Measurements from ENCODE around the gene AGBL1.
"Not testable (repeated sequence)": the region's sequence is repeated elsewhere in the genome, so short reads cannot be mapped to it uniquely, and the experiment has no call there.

Gene AGBL1

DNA sequence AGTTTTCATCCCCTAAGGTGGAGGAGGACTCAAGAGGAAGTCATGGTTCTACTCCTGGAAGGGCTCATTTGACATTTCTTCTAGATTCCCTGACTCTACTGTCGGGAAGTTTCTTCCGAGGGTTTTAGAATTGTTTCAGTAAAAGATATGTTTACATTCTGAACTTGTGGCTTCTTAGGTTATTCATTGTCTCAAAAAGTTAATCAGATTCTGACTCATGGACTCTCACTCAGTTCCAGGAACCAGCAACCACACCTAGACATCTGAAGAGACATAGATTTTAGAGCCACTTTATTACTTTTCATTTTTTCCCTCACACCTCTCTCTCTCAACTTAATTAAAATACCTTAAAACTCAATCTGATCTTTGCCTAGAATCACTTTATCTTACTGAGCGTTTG, 862.6 kb downstream of the AGBL1 start:
- Mint-ChIP-seq H3K9me3 (peaks cover 2% of the 10 kb centered on the region), H3K4me3 (no peak overlapping the region), H3K27ac (no peak overlapping the region), H3K27me3 (ENCODE audit: low read depth) (no peaks in the 10 kb centered on the region), H3K36me3 (ENCODE audit: low read depth) (no peaks in the 10 kb centered on the region), H3K4me1 (ENCODE audit: low read depth) (no peaks in the 10 kb centered on the region)

DNA sequence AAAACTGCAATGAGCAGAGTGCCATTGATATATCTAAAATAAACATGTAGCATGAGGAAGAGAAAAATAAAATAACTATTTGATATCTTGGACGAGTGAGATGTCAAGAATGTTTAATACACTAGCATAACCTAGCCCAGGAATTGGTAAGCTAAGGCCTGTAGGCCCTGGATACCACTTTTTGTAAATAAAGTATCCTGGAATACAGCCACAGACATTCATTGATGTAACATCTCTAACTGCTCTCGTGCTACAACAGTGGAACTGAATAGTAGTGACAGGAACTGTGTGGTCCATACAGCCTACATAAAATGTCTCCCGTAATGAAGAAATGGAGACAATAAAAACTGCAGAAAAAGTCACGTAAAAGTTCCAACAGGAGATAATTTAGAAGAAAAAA, 869.0 kb downstream of the AGBL1 start:
- no peak overlapping the region for H3K27ac Mint-ChIP-seq
- no peaks in the 10 kb centered on the region for H3K27me3 Mint-ChIP-seq (ENCODE audit: low read depth)
- H3K4me3 Mint-ChIP-seq = no peak overlapping the region
- no peaks in the 10 kb centered on the region for H3K4me1 Mint-ChIP-seq (ENCODE audit: low read depth)
- no peaks in the 10 kb centered on the region for H3K9me3 Mint-ChIP-seq
- H3K36me3 Mint-ChIP-seq (ENCODE audit: low read depth) = no peaks in the 10 kb centered on the region

DNA sequence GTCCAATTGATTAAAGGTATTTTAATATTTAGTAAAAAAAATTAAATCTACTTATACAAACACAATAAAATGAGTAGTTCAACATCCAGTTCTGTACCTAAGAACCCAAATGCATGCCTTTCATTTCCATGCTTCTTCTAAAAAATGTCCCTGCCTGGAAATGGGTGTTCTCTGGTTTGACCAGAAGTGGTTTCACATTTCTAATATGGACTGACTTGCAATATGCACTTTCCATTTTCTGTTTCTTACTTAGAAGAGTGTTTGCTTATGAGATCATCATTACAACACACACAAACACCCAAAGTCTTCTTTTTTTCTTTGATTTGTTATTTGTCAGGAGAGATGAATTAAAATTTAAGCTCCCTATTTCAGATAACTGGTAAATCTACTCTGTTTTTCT, 879.6 kb downstream of the AGBL1 start:
- Mint-ChIP-seq H3K4me1 (ENCODE audit: low read depth) (no peaks in the 10 kb centered on the region), H3K36me3 (ENCODE audit: low read depth) (no peaks in the 10 kb centered on the region), H3K9me3 (no peaks in the 10 kb centered on the region), H3K27me3 (ENCODE audit: low read depth) (peaks cover 3% of the 10 kb centered on the region), H3K4me3 (no peak overlapping the region), H3K27ac (no peak overlapping the region)

DNA sequence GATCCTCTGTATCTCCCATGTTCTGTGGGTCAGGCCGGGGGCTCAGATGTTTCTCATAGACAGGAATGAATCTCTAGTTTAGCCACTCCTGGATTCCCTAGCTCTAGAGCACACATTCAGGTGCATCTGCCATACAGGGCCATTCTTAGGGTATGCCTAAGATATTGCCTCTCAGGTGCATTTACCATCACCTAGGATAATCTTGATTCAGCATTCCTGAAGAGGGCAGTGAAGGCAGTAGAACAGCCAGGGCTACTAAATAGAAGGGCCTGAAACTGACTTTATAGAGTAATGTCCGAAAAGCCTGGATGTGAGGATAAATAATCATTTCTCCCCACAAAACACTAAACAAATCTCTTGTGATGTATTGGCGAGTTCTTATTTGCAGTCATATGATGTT, 882.0 kb downstream of the AGBL1 start:
- peaks cover 7% of the 10 kb centered on the region for H3K9me3 Mint-ChIP-seq
- no peak overlapping the region for H3K27ac Mint-ChIP-seq
- peaks cover 3% of the 10 kb centered on the region for H3K27me3 Mint-ChIP-seq (ENCODE audit: low read depth)
- H3K4me3 Mint-ChIP-seq = no peak overlapping the region
- no peaks in the 10 kb centered on the region for H3K36me3 Mint-ChIP-seq (ENCODE audit: low read depth)
- H3K4me1 Mint-ChIP-seq (ENCODE audit: low read depth) = no peaks in the 10 kb centered on the region

DNA sequence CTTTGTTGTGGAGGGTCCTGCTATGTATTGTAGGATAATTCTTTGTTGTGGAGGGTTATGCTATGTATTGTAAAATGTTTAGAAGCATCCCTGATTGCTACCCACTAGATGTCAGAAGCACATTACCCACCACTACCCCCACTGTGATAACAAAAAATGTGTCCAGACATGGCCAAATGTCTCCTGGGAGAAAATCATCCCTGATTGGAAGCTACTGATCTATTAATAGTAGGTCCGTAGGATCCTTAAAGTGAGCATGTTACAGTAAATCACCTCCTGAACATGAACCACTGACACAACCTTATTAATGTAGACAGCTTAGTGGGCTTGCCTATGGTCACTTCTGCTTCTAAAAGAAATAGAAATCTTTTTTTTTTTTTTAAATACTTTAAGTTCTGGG, 884.6 kb downstream of the AGBL1 start:
- Mint-ChIP-seq H3K36me3 (ENCODE audit: low read depth) (no peaks in the 10 kb centered on the region), H3K27me3 (ENCODE audit: low read depth) (peaks cover 3% of the 10 kb centered on the region), H3K4me1 (ENCODE audit: low read depth) (no peaks in the 10 kb centered on the region), H3K4me3 (no peak overlapping the region), H3K9me3 (peaks cover 7% of the 10 kb centered on the region), H3K27ac (no peak overlapping the region)

DNA sequence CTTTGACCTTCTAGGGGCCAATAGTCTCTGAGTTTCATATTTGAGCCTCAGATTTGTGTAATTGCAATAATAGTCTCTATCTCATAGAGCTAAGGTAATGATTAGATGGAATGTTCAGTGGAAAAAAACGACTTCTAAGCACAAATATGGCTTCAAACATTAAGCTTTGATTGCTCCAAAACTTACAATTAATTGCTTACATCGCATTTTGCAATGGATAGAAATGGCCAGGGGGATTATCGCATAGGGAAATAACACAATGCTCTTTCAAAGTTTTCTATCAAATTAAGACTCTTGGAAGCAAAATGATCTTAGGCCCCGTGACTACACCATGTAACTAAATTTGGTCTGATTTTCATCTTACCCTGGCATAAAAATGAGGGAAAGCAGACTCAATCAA, 888.6 kb downstream of the AGBL1 start:
- Mint-ChIP-seq H3K4me1 (ENCODE audit: low read depth) (no peaks in the 10 kb centered on the region), H3K27me3 (ENCODE audit: low read depth) (no peaks in the 10 kb centered on the region), H3K36me3 (ENCODE audit: low read depth) (no peaks in the 10 kb centered on the region), H3K27ac (no peak overlapping the region), H3K9me3 (peaks cover 7% of the 10 kb centered on the region), H3K4me3 (no peak overlapping the region)

DNA sequence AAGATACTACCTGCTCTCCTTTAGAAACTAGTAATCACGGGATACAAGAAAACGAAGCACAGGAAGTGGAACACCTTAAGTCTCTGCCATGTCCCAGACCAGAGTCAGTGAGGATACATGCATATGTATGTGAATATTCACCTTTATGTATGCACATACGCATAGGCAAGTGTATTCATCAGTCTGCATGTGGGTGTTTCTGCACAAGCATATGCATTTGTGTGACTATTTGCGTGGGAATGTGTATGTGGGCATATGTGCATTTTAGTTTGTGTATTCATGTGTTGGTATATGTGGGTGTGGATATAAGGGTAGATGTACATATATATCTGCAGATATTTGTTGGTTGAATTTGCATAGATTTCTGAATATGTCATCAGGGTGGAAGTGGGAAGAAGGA, 889.7 kb downstream of the AGBL1 start:
- Mint-ChIP-seq H3K27ac (no peak overlapping the region), H3K4me1 (ENCODE audit: low read depth) (no peaks in the 10 kb centered on the region), H3K4me3 (no peak overlapping the region), H3K36me3 (ENCODE audit: low read depth) (no peaks in the 10 kb centered on the region), H3K9me3 (peaks cover 7% of the 10 kb centered on the region), H3K27me3 (ENCODE audit: low read depth) (no peaks in the 10 kb centered on the region)

DNA sequence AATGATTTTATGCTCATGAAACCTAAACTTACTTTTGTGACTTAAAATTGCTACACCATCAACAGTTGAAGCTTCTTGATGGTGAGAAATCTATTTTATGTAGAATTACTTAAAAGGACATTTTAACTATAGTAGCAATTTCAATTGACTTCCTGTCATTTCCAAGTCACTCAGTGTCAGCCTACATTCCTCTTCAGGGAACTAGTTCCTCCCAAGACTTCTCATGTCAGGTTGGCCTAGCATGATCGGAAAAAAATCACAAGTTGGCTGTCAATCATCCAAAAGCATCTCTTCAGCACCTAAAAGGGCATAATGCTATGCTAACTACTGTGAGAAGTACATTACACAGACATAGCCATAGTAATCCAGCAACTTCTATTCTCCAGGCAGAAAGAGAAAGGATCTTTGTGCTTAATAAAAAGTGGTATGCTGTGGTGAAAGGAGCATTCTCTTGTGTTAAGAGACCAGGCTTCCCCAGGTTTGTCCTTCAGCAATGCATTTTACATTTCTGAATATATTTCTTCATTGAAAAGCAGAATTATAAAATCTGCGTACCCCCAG, 893.7 kb downstream of the AGBL1 start:
- H3K9me3 Mint-ChIP-seq = no peaks in the 10 kb centered on the region
- H3K4me3 Mint-ChIP-seq = no peak overlapping the region
- H3K4me1 Mint-ChIP-seq (ENCODE audit: low read depth) = no peaks in the 10 kb centered on the region
- no peak overlapping the region for H3K27ac Mint-ChIP-seq
- no peaks in the 10 kb centered on the region for H3K27me3 Mint-ChIP-seq (ENCODE audit: low read depth)
- no peaks in the 10 kb centered on the region for H3K36me3 Mint-ChIP-seq (ENCODE audit: low read depth)

DNA sequence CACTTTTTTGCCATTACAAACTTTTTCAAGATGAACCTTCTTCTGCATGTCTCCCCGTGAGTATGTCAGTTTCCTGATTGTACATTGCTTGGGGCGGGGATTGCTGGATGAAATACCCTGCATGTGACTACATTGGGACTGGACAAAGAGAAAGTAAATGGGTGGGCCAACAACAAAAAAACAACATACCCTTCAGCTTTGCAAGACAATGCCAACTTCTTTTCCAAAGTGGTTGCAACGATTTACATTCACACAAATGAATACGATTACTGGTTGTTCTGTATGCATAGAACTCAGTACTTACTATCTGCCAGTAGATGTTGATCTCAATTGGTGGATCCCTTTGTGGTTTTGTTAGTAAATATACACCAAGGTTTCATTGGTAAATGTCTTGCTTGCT, 908.4 kb downstream of the AGBL1 start:
- Mint-ChIP-seq H3K27ac (no peak overlapping the region), H3K36me3 (ENCODE audit: low read depth) (no peaks in the 10 kb centered on the region), H3K27me3 (ENCODE audit: low read depth) (no peaks in the 10 kb centered on the region), H3K9me3 (no peaks in the 10 kb centered on the region), H3K4me1 (ENCODE audit: low read depth) (no peaks in the 10 kb centered on the region), H3K4me3 (no peak overlapping the region)

DNA sequence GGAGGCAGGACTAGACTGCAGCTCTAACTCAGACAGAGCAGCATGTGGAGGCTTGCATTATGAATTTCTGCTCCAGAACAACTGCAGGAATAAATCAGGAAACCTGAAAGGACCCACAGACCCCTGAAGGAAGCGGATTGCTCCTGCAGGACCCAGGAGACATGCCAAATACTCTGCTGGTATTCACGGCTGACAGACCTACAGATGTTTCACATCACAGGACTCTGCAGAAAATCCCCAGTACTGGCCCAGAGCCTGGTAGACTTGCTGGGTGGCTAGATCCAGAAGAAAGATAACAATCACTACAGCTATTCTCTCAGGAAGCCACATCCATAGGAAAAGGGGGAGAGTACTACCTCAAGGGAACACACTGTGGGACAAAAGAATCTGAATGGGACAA, 942.1 kb downstream of the AGBL1 start:
- H3K4me1 Mint-ChIP-seq (ENCODE audit: low read depth) = no peaks in the 10 kb centered on the region
- no peaks in the 10 kb centered on the region for H3K27me3 Mint-ChIP-seq (ENCODE audit: low read depth)
- H3K36me3 Mint-ChIP-seq (ENCODE audit: low read depth) = no peaks in the 10 kb centered on the region
- peaks cover 7% of the 10 kb centered on the region for H3K9me3 Mint-ChIP-seq
- H3K4me3 Mint-ChIP-seq = no peak overlapping the region
- H3K27ac Mint-ChIP-seq = no peak overlapping the region

DNA sequence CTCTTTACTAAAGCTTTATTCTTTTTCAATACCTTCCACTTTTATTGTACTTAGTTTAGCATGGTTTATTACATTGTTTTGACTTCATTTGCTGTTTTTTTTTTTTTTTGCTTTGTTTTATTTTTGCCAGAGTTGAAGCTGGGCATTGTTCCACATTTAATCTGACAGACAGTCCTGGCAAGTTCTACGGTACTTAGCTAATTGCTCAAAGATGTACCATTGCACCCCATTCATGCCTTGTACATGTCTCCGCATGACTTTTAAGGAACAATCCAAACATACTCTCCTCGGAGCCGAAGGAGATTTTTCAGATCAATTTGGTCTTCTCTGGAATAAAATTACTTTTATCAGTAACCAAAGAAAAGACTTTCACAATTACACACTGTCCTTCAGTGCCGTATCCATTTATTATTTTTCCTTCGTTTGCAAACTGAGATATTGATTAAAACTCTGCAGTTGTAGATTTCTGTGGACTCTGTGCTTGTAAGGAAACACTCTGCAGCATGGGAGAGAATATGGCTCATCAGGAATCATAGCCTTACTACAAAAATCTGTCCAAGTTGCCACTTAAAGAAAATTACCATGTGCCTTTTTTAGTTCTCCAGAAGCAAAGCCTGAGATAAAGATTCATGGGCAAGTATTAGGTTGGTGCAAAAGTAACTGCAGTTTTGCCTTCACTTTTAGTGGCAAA, 952.0 kb downstream of the AGBL1 start:
- Mint-ChIP-seq H3K4me3 (no peak overlapping the region), H3K9me3 (no peaks in the 10 kb centered on the region), H3K27ac (no peak overlapping the region), H3K27me3 (ENCODE audit: low read depth) (no peaks in the 10 kb centered on the region), H3K4me1 (ENCODE audit: low read depth) (no peaks in the 10 kb centered on the region), H3K36me3 (ENCODE audit: low read depth) (no peaks in the 10 kb centered on the region)

DNA sequence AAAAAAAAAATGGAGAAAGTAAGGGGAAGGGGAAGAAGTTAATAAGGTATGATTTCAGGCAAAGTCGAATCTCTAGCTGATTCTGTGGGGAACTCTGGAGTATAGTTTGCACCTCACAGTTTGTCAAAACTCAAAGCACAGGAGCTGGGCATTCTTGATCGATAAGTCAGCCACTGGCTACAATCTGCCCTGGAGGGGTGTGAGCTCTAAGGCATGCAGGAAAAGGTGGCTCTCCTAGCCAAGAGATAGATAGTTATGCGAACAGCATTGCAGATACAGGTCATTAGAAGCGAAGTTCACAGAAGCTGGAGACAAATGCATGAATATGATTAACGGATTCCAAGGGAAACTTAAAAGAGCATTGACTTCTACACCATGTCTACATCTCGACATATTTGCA, 952.6 kb downstream of the AGBL1 start:
- Mint-ChIP-seq H3K9me3 (no peaks in the 10 kb centered on the region), H3K27ac (no peak overlapping the region), H3K4me1 (ENCODE audit: low read depth) (no peaks in the 10 kb centered on the region), H3K27me3 (ENCODE audit: low read depth) (no peaks in the 10 kb centered on the region), H3K4me3 (no peak overlapping the region), H3K36me3 (ENCODE audit: low read depth) (no peaks in the 10 kb centered on the region)

DNA sequence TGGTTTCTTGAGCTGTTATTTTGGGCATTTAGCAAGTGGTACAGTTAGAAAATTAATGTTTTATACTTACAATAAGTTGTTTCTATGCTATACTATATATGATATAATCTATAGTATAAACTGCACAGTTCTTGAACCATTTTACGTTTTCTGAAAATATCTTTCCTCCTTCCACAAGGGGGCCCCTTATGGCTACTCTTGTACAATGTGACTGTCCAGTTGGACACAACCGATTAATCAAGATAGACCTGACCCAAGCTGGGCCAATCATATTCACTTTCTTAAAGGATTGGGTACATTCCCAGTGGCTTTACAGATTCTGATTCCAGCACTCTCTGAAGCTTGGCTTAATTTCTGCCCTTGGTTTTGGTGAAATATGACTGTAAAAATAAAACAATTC, 953.4 kb downstream of the AGBL1 start:
- H3K4me3 Mint-ChIP-seq = no peak overlapping the region
- no peaks in the 10 kb centered on the region for H3K9me3 Mint-ChIP-seq
- no peak overlapping the region for H3K27ac Mint-ChIP-seq
- H3K4me1 Mint-ChIP-seq (ENCODE audit: low read depth) = no peaks in the 10 kb centered on the region
- H3K36me3 Mint-ChIP-seq (ENCODE audit: low read depth) = no peaks in the 10 kb centered on the region
- no peaks in the 10 kb centered on the region for H3K27me3 Mint-ChIP-seq (ENCODE audit: low read depth)

DNA sequence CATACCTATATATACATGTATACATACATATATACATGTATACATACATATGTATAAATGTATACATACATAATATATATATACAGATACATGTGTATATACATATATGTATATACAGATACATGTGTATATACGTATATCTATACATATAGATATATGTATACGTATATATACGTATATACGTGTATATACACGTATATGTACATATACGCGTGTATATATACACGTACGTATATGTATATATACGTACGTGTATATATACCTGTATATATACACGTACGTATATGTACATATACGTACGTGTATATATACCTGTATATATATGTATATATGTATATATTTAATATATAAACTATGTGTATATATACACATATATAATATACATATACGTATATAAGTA, 955.2 kb downstream of the AGBL1 start:
- Mint-ChIP-seq H3K4me3 (no peak overlapping the region), H3K4me1 (ENCODE audit: low read depth) (no peaks in the 10 kb centered on the region), H3K9me3 (no peaks in the 10 kb centered on the region), H3K36me3 (ENCODE audit: low read depth) (no peaks in the 10 kb centered on the region), H3K27me3 (ENCODE audit: low read depth) (no peaks in the 10 kb centered on the region), H3K27ac (no peak overlapping the region)

DNA sequence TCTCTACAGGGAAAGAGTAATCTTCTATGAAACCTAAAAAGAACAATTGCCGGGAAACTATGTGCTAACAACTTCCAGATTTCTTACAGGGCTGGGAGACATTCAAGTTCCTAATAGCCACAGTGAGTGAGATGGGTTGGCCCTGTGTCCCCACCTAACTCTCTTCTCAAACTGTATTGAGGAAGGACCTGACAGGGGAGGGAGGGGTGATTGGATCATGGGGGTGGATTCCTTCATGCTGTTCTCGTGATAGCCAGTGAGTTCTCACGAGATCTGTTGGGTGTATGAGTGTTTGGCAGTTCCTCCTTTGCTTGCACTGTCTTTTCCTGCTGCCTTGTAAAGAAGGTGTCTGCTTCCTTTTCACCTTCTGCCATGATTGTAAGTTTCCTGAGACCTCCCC, 958.7 kb downstream of the AGBL1 start:
- Mint-ChIP-seq H3K4me3 (no peak overlapping the region), H3K36me3 (ENCODE audit: low read depth) (no peaks in the 10 kb centered on the region), H3K9me3 (no peaks in the 10 kb centered on the region)

DNA sequence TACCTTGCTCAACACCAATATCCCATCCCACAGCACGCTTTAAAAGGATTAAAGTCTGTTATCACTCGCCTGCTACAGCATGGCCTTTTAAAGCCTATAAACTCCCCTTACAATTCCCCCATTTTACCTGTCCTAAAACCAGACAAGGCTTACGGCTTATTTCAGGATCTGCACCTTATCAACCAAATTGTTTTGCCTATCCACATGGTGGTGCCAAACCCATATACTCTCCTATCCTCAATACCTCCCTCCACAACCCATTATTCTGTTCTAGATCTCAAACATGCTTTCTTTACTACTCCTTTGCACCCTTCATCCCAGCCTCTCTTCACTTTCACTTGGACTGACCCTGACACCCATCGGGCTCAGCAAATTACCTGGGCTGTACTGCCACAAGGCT, 962.9 kb downstream of the AGBL1 start:
- H3K27me3 Mint-ChIP-seq (ENCODE audit: low read depth); H3K36me3 Mint-ChIP-seq (ENCODE audit: low read depth); H3K4me3 Mint-ChIP-seq; H3K4me1 Mint-ChIP-seq (ENCODE audit: low read depth); H3K9me3 Mint-ChIP-seq; H3K27ac Mint-ChIP-seq: not testable (repeated sequence)

More for the DNA sequence above, 958.7 kb downstream of the AGBL1 start:
- Mint-ChIP-seq H3K4me1 (ENCODE audit: low read depth) (no peaks in the 10 kb centered on the region), H3K27me3 (ENCODE audit: low read depth) (no peaks in the 10 kb centered on the region), H3K27ac (no peak overlapping the region)

All from T-helper 1 cell treated with Interleukin-12 subunit alpha and Interleukin-12 subunit beta and Interleukin-4 antibody, amounts not matched to agents 30 μg/mL and 1 μg/mL, for 36 hours (primary cell).